Endometrial microvascular endothelial cells (primary cell): ENCODE results near the gene RUBCN. TPM values are rescaled to one million over a fixed set of nuclear protein-coding genes. Genes with fewer than 3 reads are reported as not detected.

Experiments
- in situ Hi-C: cut with HindIII; loops from 2 replicates; pipeline ENCODE4 v1.10.0; 2017; ENCODE audit warnings: low sequenced_read_pairs, low pct_unique_long_range_greater_than_20kb; ENCODE audit errors: inconsistent ontology term
- total RNA-seq: library from RNA; depleted of rRNA; stranded (reverse); fragments of >200 nt; gene quantifications from one replicate; pipeline ENCODE4 v1.2.3, GENCODE V29; 2015; ENCODE audit errors: inconsistent ontology term

RUBCN gene
- 18.2 TPM for total RNA-seq

- in situ Hi-C loops = no loop called here
Observed at GRCh38 chr3:197736491-197737318, at the start of gene RUBCN. Gene RUBCN, minus strand, starts transcription at chr3:197736904. Its CDS starts 185 bp downstream, at chr3:197736719.

DNA sequence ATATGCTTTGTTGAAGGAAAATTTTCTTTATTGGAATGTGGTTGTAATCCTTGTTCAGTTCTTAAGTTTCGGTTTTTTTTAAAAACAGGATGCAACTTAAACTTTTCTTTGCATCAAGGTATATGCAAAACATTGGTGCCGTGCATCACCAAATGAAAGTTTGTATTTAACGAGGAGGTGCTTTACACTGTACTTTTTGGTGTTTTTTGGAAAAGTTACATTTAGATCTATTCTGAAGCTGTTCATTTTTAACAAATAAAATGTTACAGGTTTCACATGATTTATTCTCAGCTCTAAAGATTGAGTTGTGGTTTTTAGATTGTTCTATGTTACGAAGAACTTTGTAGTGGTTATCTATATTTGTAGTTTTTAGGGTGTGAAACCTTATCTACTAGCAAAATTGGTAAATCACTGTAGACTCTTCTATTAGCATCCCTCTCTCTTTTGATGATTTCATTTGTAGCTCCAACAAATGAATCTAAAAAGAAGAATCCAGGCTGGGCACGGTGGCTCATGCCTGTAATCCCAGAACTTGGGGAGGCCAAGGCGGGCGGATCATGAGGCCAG lies 47.4 kb upstream of the RUBCN start:
- in situ Hi-C loops = no loop called here

- in situ Hi-C loops = no loop called here
Observed at GRCh38 chr3:197782230-197782629, 45.5 kb upstream of the RUBCN start.

GRCh38 chr3:197775317-197775716 lies 38.6 kb upstream of the RUBCN start:
- in situ Hi-C loops = no loop called here

DNA sequence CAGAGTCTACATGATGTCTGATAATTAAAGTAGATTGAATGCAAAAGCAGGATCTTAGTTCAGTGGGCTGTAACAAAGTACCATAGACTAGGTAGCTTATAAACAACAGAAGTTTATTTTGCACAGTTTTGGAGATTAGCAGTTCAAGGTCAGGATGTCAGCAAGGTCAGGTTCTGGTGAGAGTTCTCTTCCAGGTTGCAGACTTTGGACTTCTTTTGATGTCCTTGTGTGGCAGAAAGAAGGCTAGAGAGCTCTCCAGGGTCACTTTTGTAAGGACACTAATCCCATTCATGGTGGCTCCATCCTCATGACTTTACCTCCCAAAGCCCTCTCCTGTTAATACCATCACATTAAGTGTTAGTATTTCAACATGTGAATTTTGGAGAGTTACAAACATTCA lies 25.1 kb upstream of the RUBCN start:
- in situ Hi-C loops = no loop called here

DNA sequence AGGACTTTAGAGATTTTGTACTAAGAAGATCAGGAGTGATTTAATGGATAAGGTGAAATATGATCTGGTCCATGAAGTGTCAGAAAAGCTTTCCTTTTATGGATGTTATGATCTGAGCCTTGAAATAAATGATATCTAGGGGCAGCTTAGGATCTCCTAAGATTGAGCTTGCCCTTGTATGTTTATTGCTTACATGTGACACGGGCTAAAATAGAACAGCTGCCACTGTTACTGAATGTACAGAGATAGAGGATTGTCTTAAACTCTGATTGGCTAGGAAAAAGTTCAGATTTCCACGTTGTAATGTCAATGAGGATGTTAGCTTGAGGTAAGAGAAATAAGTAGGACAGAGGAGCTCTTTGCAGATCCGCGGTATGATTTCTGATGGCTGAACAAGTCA lies 21.8 kb upstream of the RUBCN start:
- in situ Hi-C loops = no loop called here

- in situ Hi-C loops = no loop called here
Observed at GRCh38 chr3:197756704-197757103, 20.0 kb upstream of the RUBCN start.

DNA sequence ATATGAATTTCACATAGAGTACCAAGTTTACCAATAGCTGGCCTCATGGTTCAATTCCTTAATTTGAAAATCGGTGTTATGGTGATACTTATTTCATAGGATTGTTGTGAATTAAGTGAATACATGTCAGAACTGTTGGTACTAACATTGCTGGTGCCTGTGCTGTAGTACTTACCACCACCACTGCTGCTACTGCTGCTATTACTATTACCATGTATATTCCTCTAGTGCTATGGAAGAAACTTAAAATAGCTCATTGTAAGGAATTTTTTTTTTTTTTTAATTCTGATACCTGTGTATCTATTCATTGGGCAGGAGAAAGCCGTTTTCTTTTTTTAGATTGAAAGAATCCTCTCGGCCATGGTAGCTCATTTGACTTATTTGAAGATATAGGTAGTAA lies 16.6 kb upstream of the RUBCN start:
- in situ Hi-C loops = no loop called here

DNA sequence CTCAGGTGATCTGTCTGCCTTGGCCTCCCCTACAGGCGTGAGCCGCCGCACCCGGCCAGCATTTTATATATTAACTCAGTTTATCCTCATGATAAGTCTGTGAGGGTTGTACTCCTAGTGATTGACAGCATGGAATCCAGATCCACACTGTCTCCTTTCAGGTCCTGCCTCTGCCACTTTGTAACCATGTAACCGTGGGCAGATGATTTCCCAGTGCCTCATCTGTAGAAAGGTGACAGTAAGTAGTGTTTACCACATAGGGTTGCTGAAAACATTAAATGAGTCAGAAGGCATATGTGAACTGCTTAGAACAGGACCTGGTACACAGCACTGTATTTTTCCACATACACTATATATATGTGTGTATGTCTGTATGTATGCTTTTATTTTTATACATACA lies 15.4 kb upstream of the RUBCN start:
- in situ Hi-C loops = no loop called here

DNA sequence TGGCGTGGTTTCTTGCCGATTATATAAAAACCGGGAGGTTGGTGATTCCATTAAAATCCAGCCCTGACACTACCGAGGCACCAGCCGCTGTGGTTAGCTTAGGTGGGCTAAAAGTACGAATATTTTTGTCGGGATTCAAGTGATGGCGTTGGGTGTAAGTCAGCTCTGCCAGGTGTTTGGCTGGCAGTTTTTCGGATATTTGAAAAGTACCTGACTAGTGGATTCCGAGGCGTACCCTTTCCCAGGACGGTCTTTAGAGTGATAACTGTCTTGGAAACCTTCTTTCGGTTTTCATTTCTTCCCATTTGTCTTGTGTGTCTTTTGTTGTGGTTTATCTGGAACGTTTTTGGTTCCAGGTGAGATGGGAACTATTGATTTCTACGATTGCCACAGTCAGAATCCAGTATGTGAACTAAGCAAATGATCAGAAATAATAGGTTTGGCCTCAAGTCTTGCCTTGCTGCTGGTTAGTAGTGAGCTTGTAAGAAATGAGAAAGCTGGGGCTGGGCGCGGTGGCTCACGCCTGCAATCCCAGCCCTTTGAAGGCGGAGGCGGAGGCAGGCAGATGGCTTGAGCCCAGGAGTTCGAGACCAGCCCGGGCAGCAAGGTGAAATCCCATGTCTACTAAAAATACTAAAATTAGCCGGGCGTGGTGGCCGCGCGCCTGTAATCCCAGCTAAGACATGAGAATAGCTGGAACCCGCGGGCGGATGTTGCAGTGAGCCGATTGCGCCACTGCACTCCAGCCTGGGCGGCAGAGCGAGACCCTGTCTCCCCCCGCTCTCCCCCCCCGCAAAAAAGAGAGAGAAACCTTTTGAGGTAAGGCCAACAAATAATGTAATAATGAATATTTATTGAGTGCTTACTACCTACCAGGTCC lies 14.4 kb upstream of the RUBCN start:
- in situ Hi-C loops = no loop called here

GRCh38 chr3:197750396-197750831 lies 13.7 kb upstream of the RUBCN start:
- in situ Hi-C loops = no loop called here

DNA sequence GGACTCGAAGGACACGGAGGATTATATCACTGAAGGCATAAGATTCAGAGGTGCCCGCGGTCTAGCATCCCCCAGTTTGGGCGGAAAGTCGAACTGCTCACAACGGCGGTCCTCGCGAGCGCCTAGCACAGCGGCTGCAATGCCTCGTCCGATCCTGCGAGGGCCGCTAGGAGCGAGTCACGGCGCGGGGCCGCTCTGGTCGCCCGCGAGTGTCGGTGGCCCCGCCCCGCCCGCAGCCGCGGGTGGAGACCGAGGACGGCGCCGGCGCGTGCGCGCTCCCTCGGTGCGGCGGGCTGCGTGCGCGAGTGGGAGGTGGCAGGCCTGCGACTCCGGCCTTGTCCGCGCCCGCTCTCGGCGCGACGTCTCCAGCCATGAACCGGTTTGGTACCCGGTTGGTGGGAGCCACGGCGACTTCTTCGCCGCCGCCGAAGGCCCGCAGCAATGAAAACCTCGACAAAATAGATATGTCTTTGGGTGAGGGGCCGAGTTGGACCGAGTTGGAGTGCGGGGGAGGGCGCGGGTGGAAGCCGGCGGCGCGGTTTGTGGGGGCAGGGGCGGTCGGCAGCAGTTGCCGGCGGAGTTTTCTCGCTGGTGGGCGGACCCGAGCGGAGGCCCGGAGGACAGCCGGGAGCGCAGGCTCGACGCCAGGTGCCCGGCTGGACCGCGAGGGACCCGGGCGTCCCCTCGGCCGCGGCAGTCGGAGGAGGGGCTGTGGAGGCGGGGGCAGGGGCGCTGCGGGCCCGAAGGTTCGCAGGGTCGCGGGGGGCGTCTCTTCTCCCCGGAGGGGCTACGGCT lies 13.1 kb upstream of the RUBCN start, which contains the start of gene FYTTD1:
Gene FYTTD1 (plus strand): TSS at position 283 of the 795 bp plus-strand sequence. CDS start 89 bp downstream, at position 372.
- in situ Hi-C loops = no loop called here

GRCh38 chr3:197749315-197749600 lies 12.6 kb upstream of the RUBCN start:
- in situ Hi-C loops = no loop called here

- in situ Hi-C loops = no loop called here
Observed at GRCh38 chr3:197748597-197749314, 12.1 kb upstream of the RUBCN start.

DNA sequence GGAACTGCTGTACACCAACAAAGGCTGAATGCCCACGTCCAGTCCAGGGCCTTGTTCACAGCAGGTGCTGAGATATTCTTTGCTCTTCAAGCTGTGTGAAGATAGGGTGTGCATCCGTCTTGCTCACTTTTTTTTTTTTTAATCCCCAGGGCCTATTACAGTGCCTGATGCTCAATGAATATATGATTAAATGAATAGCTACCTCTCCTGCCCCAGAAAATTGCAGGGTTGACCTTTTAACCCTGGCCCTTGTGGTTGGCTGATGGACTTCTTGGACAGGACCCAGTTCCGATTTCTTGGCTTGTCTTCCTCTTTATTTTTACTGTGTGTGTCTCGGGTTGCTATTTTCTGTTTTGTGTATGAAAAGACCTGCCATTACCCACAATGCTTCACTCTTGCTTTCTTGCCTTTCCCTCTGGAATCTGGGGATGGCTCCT lies 10.1 kb upstream of the RUBCN start:
- in situ Hi-C loops = no loop called here

GRCh38 chr3:197746209-197746608 lies 9.5 kb upstream of the RUBCN start:
- in situ Hi-C loops = no loop called here

- in situ Hi-C loops = no loop called here
Observed at GRCh38 chr3:197742787-197743186, 6.1 kb upstream of the RUBCN start.

- in situ Hi-C loops = no loop called here
Observed at GRCh38 chr3:197737749-197738462, 1.2 kb upstream of the RUBCN start.
